DOHH2 (cell line): ENCODE measurements around the gene TOR4A.

Experiments
- EZH2phosphoT487 ChIP-seq: fragments of 200-600 bp; sonication (generic); IDR thresholded peaks from 2 replicates; pipeline ENCODE4 v1.6.1; 2017; ENCODE audit warnings: borderline replicate concordance, mild to moderate bottlenecking, antibody characterized with exemption, low read length, moderate library complexity, mixed read lengths
- TF ChIP-seq, protein P1 (sequence below): fragments of 200-600 bp; sonication (generic); IDR thresholded peaks from one replicate; pipeline ENCODE4 v1.5.1; 2014; ENCODE audit warnings: antibody characterized with exemption, mild to moderate bottlenecking, low read depth, low read length; ENCODE audit not compliant: poor library complexity, severe bottlenecking

DNA sequence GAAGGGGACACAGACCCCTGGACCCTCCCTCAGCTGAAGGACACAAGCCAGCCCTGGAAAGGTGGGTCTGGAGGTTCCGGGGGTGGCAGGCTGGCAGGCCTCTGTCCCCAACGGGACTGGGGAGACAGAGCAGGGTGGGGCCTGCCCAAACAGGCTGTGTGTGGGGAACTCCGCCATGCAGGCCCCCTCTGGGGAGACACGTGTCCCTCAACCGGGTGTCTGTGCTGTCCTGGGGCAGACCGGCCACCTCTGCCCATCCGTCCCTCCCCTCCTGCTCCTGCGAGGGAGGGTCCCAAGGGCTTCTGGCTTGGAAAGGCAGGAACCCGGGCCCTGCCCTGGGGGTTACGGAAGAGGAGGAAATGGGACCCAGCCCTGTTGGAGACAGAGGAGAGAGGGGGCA lies 45.4 kb upstream of the TOR4A start:
- no peak for TF ChIP-seq EZH2phosphoT487
- TF ChIP-seq, protein P1, sequence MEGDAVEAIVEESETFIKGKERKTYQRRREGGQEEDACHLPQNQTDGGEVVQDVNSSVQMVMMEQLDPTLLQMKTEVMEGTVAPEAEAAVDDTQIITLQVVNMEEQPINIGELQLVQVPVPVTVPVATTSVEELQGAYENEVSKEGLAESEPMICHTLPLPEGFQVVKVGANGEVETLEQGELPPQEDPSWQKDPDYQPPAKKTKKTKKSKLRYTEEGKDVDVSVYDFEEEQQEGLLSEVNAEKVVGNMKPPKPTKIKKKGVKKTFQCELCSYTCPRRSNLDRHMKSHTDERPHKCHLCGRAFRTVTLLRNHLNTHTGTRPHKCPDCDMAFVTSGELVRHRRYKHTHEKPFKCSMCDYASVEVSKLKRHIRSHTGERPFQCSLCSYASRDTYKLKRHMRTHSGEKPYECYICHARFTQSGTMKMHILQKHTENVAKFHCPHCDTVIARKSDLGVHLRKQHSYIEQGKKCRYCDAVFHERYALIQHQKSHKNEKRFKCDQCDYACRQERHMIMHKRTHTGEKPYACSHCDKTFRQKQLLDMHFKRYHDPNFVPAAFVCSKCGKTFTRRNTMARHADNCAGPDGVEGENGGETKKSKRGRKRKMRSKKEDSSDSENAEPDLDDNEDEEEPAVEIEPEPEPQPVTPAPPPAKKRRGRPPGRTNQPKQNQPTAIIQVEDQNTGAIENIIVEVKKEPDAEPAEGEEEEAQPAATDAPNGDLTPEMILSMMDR = no peak
